ENCODE results near the gene SELENOI. TPM values are rescaled to one million over a fixed set of nuclear protein-coding genes. Genes with fewer than 3 reads are reported as not detected.
"Not testable (repeated sequence)": the region's sequence is repeated elsewhere in the genome, so short reads cannot be mapped to it uniquely, and the experiment has no call there.

SELENOI gene
- total and polyA plus RNA-seq, 4 donors: 3.2 to 36.6 (median 17.0) TPM

DNA sequence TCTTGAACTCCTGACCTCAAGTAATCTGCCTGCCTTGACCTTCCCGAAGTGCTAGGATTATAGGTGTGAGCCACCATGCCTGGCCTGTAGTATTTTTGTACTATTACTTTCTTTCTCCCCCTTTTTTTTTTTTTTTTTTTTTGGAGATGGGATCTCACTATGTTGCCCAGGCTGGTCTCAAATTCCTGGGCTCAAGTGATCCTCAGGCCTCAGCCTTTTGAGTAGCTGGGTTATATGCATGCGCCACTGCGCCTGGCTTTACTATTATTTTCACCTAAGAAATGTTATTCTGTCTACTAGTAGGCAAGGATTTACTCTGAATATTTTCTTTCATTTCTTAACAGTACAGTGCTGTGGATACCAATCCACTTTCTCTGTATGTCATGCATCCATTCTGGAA is 18.0 kb downstream of the SELENOI start:
- ATAC-seq (ENCODE audit: insufficient read depth, low FRiP score): no peak
- Histone ChIP-seq H3K27ac (ENCODE audit: low read depth in 1 of 2, low read length in 1 of 2) (no peak overlapping the region), H3K9ac (ENCODE audit: insufficient read depth in 1 of 2, low read length in 2 of 2) (no peak overlapping the region), H3K27me3 (ENCODE audit: control insufficient read depth in 3 of 3, insufficient read depth in 3 of 3, low read length in 2 of 3) (no peaks in the 10 kb centered on the region), H3K9me3 (ENCODE audit: control insufficient read depth in 4 of 4, insufficient read depth in 3 of 4, low read length in 3 of 4) (no peaks in the 10 kb centered on the region), H3K4me1 (ENCODE audit: control insufficient read depth in 5 of 5, insufficient read depth in 5 of 5, low read length in 5 of 5) (no peaks in the 10 kb centered on the region), H3K4me3 (no peak overlapping the region), H3K36me3 (ENCODE audit: control insufficient read depth in 4 of 4, insufficient read depth in 4 of 4, low read length in 4 of 4) (peaks cover 0 to 8% (median 0%) of the 10 kb centered on the region in 4 donors)
- WGBS, 2 donors: 95 to 97% methylated on average over 3 of the region's 3 CpGs
- TF ChIP-seq, protein P1, sequence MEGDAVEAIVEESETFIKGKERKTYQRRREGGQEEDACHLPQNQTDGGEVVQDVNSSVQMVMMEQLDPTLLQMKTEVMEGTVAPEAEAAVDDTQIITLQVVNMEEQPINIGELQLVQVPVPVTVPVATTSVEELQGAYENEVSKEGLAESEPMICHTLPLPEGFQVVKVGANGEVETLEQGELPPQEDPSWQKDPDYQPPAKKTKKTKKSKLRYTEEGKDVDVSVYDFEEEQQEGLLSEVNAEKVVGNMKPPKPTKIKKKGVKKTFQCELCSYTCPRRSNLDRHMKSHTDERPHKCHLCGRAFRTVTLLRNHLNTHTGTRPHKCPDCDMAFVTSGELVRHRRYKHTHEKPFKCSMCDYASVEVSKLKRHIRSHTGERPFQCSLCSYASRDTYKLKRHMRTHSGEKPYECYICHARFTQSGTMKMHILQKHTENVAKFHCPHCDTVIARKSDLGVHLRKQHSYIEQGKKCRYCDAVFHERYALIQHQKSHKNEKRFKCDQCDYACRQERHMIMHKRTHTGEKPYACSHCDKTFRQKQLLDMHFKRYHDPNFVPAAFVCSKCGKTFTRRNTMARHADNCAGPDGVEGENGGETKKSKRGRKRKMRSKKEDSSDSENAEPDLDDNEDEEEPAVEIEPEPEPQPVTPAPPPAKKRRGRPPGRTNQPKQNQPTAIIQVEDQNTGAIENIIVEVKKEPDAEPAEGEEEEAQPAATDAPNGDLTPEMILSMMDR (IDR thresholded peaks at IDR 0.05; ENCODE audit: control extremely low read depth, extremely low read depth): no peak
- DNase-seq: no peak

DNA sequence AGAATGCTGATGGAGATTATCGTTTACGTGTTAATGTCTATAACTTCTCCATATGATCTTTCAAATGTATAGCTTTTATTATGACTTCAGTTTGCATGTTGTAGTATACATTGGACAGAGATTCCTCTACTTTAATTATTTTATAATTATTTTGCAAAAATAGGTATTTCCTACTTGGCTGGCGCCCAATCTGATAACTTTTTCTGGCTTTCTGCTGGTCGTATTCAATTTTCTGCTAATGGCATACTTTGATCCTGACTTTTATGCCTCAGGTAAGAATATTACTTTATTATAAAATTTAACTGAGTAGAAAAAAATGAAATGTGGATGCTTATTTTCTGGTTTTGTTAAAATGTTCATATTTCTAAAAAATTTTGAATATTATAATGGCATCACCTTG is 18.7 kb downstream of the SELENOI start:
- TF ChIP-seq, protein P1 (IDR thresholded peaks at IDR 0.05; ENCODE audit: control extremely low read depth, extremely low read depth): no peak

DNA sequence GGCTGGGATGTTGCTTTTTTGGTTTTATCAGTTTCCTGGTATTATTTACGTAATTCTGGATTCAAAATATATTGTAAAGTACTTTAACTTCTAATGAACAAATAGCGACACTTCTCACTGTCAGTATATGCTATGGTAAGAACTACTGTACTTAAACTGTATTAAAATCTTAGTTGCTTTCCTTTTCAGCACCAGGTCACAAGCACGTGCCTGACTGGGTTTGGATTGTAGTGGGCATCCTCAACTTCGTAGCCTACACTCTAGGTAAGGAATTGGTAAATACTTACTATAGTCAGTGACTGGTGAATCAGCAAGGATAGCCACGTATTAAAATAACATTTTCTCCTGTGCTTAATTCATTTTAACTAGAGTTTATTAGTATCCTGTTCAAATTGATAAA is 21.0 kb downstream of the SELENOI start:
- TF ChIP-seq, protein P1 (IDR thresholded peaks at IDR 0.05; ENCODE audit: control extremely low read depth, extremely low read depth): no peak
- 93 to 95% methylated on average over 5 of the region's 5 CpGs for WGBS, 2 donors
- Histone ChIP-seq H3K36me3 (ENCODE audit: control insufficient read depth in 4 of 4, insufficient read depth in 4 of 4, low read length in 4 of 4) (peaks cover 0 to 12% (median 1%) of the 10 kb centered on the region in 4 donors), H3K9ac (ENCODE audit: insufficient read depth in 1 of 2, low read length in 2 of 2) (no peak overlapping the region), H3K27me3 (ENCODE audit: control insufficient read depth in 3 of 3, insufficient read depth in 3 of 3, low read length in 2 of 3) (no peaks in the 10 kb centered on the region), H3K9me3 (ENCODE audit: control insufficient read depth in 4 of 4, insufficient read depth in 3 of 4, low read length in 3 of 4) (no peaks in the 10 kb centered on the region), H3K4me1 (ENCODE audit: control insufficient read depth in 5 of 5, insufficient read depth in 5 of 5, low read length in 5 of 5) (no peaks in the 10 kb centered on the region), H3K4me3 (no peak overlapping the region), H3K27ac (ENCODE audit: low read depth in 1 of 2, low read length in 1 of 2) (no peak overlapping the region)
- no peak for DNase-seq
- no peak for ATAC-seq (ENCODE audit: insufficient read depth, low FRiP score)

More for the DNA sequence above, 18.7 kb downstream of the SELENOI start:
- Histone ChIP-seq H3K4me1 (ENCODE audit: control insufficient read depth in 5 of 5, insufficient read depth in 5 of 5, low read length in 5 of 5) (no peaks in the 10 kb centered on the region), H3K36me3 (ENCODE audit: control insufficient read depth in 4 of 4, insufficient read depth in 4 of 4, low read length in 4 of 4) (peaks cover 0 to 12% (median 1%) of the 10 kb centered on the region in 4 donors), H3K9ac (ENCODE audit: insufficient read depth in 1 of 2, low read length in 2 of 2) (no peak overlapping the region), H3K27me3 (ENCODE audit: control insufficient read depth in 3 of 3, insufficient read depth in 3 of 3, low read length in 2 of 3) (no peaks in the 10 kb centered on the region), H3K4me3 (no peak overlapping the region), H3K9me3 (ENCODE audit: control insufficient read depth in 4 of 4, insufficient read depth in 3 of 4, low read length in 3 of 4) (no peaks in the 10 kb centered on the region), H3K27ac (ENCODE audit: low read depth in 1 of 2, low read length in 1 of 2) (no peak overlapping the region)
- DNase-seq: no peak
- 97 to 99% methylated on average over 4 of the region's 4 CpGs for WGBS, 2 donors
- no peak for ATAC-seq (ENCODE audit: insufficient read depth, low FRiP score)

GRCh38 chr2:26369664-26370063 is 23.7 kb downstream of the SELENOI start:
- H3K9me3 ChIP-seq (ENCODE audit: control insufficient read depth in 4 of 4, insufficient read depth in 3 of 4, low read length in 3 of 4); H3K4me3 ChIP-seq; H3K27ac ChIP-seq (ENCODE audit: low read depth in 1 of 2, low read length in 1 of 2); H3K27me3 ChIP-seq (ENCODE audit: control insufficient read depth in 3 of 3, insufficient read depth in 3 of 3, low read length in 2 of 3); DNase-seq; H3K4me1 ChIP-seq (ENCODE audit: control insufficient read depth in 5 of 5, insufficient read depth in 5 of 5, low read length in 5 of 5); H3K9ac ChIP-seq (ENCODE audit: insufficient read depth in 1 of 2, low read length in 2 of 2); ATAC-seq (ENCODE audit: insufficient read depth, low FRiP score): not testable (repeated sequence)
- WGBS, 2 donors: 34 to 38% methylated on average over 2 of the region's 2 CpGs
- H3K36me3 ChIP-seq (ENCODE audit: control insufficient read depth in 4 of 4, insufficient read depth in 4 of 4, low read length in 4 of 4): peaks cover 2 to 14% (median 8%) of the 10 kb centered on the region in 4 donors

DNA sequence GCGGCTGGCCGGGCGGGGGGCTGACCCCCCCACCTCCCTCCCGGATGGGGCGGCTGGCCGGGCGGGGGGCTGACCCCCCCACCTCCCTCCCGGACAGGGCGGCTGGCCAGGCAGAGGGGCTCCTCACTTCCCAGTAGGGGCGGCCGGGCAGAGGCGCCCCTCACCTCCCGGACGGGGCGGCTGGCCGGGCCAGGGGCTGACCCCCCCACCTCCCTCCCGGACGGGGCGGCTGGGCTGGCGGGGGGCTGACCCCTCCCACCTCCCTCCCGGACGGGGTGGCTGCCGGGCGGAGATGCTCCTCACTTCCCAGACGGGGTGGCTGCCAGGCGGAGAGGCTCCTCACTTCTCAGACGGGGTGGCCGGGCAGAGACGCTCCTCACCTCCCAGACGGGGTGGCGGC is 25.0 kb downstream of the SELENOI start:
- 91 to 100% methylated on average over 1 to 15 of the region's 31 CpGs for WGBS, 2 donors
- H3K9me3 ChIP-seq (ENCODE audit: control insufficient read depth in 4 of 4, insufficient read depth in 3 of 4, low read length in 3 of 4); H3K4me1 ChIP-seq (ENCODE audit: control insufficient read depth in 5 of 5, insufficient read depth in 5 of 5, low read length in 5 of 5); H3K4me3 ChIP-seq; ATAC-seq (ENCODE audit: insufficient read depth, low FRiP score); DNase-seq; H3K27me3 ChIP-seq (ENCODE audit: control insufficient read depth in 3 of 3, insufficient read depth in 3 of 3, low read length in 2 of 3); H3K27ac ChIP-seq (ENCODE audit: low read depth in 1 of 2, low read length in 1 of 2); H3K9ac ChIP-seq (ENCODE audit: insufficient read depth in 1 of 2, low read length in 2 of 2): not testable (repeated sequence)
- peaks cover 2 to 19% (median 13%) of the 10 kb centered on the region in 4 donors for H3K36me3 ChIP-seq (ENCODE audit: control insufficient read depth in 4 of 4, insufficient read depth in 4 of 4, low read length in 4 of 4)

Data from lung (tissue), 12 donors.